HCEC 1CT (cell line): ENCODE results near the gene LONP2.

Source experiments
- DNase-seq: peaks from one replicate; pipeline ENCODE4 v3.0.0-alpha.2; 2017

Gene LONP2

GRCh38 chr16:48244080-48244862 lies at the start of gene LONP2:
Gene LONP2 (plus strand): TSS chr16:48244300. CDS start chr16:48244389, 89 bp downstream.
- peak; percentile 84 for DNase-seq

GRCh38 chr16:48194828-48195556 lies 49.1 kb upstream of the LONP2 start:
- no peak for DNase-seq

GRCh38 chr16:48197294-48197693 lies 46.8 kb upstream of the LONP2 start:
- peak; percentile 100 for DNase-seq

DNA sequence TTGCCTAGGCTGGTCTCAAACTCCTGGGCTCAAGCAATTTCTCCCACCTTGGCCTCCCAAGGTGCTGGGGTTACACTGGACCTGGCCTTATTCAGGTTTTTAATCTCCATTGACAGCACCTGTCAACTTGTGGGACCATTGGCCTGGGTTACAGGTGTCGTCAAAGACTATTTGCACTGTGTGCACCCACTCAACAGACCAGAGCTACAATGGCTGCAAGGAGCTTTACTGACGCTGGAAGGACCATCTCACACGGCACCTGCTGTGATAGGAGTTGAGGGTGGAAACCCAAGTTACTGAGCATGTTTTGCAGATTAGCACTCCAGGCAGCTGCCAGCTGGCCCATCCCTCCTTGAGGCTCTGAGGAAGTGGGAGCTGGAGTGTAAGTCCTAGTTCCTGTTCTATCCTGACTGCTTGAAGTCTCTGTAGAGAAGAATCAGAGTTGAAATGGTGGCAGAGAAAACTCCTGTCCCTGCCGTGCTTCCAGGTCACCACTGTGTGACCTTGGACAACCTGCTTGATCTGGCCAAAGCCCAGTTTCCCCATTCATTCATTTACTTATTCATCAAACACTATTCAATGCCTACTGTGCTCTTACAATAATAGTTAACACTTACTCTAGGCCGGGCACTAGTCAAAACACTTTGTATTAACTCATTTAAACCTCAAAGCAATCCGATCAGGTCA lies 42.4 kb upstream of the LONP2 start:
- no peak for DNase-seq

DNA sequence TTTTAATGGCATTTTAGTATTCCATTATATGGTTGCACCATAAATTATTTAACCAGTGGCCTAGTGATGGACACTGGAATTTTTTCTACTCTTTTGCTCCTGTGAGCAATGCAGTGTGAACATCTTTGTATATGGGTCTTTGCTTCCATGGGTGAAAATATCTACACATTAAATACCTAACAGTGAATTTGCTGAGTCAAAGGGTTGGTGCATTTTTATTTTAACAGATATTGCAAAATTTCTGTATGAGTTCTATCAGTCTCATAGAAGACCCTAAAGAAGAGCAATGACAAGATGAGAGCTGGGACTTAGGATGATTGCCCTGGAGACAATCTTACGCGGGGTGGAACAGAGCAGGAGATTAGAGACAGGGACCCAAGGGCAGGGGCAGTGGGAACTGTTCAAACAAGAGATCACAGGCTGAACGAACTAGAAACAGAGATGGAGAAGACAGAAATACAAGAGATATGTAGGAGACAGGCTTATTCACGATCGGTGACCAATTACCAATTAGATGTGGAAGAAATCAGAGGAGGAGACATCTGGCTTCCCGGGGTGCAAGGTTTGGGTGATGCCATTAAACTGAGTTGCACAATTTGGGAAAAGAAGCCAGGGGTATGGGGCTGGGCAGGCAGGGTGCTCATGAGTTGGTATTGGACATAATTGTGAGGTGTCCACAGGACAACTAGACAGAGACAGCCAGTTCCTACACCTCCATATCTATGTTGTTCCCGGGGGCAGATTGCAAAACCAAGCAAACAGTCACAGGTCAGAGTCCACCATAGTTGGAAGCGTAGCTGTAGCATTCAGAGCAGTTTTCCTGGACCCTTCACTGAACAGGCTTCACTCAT lies 39.9 kb upstream of the LONP2 start:
- DNase-seq, result no peak

GRCh38 chr16:48204825-48205151 lies 39.3 kb upstream of the LONP2 start:
- DNase-seq, result no peak

- no peak for DNase-seq
These were observed 37.4 kb upstream of the LONP2 start for GRCh38 chr16:48206594-48207242.

DNA sequence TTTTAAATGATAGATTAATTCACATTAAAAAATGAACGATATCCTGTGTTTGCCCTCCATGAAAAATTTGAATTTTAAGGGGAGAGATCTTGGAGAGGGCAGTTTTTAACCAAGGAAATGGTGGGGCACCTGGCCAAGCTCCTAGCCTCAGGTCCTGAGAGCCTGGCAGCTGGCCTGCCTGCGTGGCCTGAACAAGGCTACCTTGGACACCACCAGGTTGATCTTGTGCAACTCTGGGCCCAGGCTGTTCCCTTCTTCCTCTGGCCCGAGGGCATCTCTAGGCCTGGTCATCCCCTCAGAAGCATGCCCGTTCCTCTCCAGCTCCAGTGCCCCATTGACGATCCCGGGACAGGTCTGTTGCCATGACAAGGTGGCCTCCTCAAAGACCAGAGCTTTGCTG lies 33.4 kb upstream of the LONP2 start:
- DNase-seq, result no peak

GRCh38 chr16:48212033-48212432 lies 32.1 kb upstream of the LONP2 start:
- no peak for DNase-seq

DNA sequence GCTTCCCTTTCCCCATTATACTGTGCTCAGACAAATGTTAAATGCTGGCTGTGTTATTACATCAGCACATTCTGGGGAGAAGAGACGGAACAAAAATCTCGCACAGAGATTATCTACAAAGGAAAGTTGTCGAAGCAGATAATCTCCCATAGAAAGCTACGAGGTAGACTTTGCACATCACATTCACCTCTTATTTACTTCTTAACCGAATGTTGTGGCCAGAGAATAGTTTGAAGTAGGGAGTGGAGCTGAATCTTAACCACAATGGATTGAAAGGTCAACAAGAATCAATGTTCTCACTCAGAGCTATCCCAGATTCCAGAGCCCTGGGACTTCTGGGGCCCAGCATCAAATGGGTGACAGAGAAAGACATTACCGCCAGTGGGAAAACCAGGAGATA lies 28.4 kb upstream of the LONP2 start:
- no peak for DNase-seq

DNA sequence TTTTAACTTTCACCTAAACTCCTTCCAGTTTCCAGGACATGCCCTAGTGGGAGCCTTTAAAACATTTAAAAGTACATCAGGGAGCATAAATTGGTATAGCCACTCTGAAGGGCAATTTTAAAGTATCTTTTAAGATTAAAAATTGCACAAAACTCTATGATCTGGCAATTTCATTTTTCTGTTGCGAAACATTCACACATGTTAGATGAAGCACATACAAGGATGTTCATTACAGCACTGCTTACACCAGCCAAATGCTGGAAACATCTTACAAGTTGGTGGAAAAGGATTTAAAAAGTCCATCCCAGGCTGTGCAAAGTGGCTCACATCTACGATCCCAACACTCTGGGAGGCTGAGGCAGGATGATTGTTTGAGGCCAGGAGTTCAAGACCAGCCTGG lies 26.4 kb upstream of the LONP2 start:
- DNase-seq, result no peak

- no peak for DNase-seq
These were observed 25.6 kb upstream of the LONP2 start for GRCh38 chr16:48218473-48218872.

GRCh38 chr16:48220891-48221290 lies 23.2 kb upstream of the LONP2 start:
- no peak for DNase-seq

DNA sequence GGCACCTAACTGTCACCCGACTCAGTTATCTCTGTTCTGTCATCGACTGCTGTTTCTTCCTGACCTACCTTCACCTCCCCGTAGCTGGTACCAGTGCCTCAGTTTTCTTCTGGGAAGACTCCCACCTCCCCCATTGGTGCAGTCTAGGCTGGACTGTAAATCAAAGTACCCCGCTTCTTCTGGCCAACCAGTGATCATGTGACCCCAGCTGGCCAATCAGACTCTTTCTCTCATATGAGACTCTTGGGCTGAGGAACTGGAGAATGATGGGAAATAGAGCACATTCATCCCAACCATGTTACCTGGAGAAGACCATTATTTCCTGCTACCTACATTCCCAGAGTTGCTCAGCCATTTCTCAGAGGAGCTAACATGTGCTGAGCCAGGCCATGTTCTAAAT lies 20.6 kb upstream of the LONP2 start:
- no peak for DNase-seq

- no peak for DNase-seq
These were observed 18.6 kb upstream of the LONP2 start for GRCh38 chr16:48225456-48225855.

GRCh38 chr16:48231727-48232492 lies 12.2 kb upstream of the LONP2 start:
- DNase-seq, result peak; percentile 59

- DNase-seq, result peak; percentile 32
These were observed 11.5 kb upstream of the LONP2 start for GRCh38 chr16:48232493-48233040.

DNA sequence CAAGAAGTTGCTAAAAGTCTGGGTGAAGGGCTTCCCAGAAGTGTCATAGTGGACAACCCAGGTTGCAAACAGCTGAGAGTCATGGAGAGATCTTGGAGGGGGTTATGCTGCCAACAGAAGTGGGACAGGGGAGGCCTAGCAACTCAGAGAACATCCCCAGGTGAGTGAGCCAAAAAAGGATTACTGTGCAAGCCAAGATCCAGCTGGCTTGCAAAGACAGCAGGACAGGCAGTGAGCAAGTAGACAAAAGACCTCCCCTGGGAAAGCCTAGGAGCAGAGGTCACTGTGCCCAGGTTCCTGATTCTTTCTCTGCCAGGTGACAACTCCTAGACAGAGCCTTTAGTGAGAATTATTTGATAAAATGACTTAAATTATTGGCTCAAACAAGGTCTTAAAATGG lies 9.5 kb upstream of the LONP2 start:
- no peak for DNase-seq

GRCh38 chr16:48235058-48235555 lies 9.0 kb upstream of the LONP2 start:
- no peak for DNase-seq

DNA sequence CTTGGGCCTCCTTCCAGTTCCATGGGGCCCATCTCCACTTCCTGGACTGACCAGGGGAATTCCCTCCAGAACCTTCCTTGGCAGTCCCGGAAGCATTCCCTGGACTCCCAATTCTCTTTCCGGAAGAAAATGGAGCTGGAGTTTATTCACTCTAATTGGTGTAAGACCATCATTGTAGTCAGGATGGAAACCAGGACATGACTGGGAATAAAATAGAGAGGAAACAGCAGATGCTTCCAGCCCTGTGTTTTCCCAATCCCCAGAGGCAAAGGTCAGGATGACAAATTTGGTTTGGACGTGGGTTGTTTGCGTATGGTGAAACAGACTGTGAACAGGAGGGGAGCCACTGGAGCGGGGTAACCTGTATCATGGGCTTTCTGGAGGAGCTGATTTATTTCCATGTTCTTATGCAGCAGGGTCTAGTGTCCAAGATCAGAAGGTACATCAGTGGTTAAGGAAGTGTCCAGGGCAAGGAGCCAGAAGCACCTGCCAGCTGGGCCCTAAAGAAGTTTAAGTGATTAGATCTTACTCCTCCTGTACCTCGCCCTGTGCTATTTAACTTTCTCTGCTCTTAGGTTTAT lies 8.5 kb upstream of the LONP2 start:
- peak; percentile 67 for DNase-seq

- no peak for DNase-seq
These were observed 7.8 kb upstream of the LONP2 start for GRCh38 chr16:48236286-48236685.
